WERI-Rb-1 (cell line): Measurements from ENCODE around the gene CCR8.
A peak's percentile ranks its signal among the peaks of the same experiment; 100 is the strongest.

Experiments used
- DNase-seq: peaks from one replicate; pipeline ENCODE4 v3.0.0-alpha.2; 2020
- H3K27ac ChIP-seq: fragments of 250-450 bp; sonication (Bioruptor Pico); 2 replicates; pipeline ENCODE4 v1.5.1; 2020; ENCODE audit warnings: mild to moderate bottlenecking, moderate library complexity
- H3K27me3 ChIP-seq: fragments of 250-450 bp; sonication (Bioruptor Pico); 2 replicates; pipeline ENCODE4 v1.5.1; 2021; ENCODE audit warnings: mild to moderate bottlenecking, low read depth, moderate library complexity; ENCODE audit not compliant: insufficient read depth, severe bottlenecking
- H3K36me3 ChIP-seq: fragments of 250-450 bp; sonication (Bioruptor Pico); 2 replicates; pipeline ENCODE4 v1.5.1; 2020; ENCODE audit warnings: mild to moderate bottlenecking, moderate library complexity
- H3K4me3 ChIP-seq: 2 replicates; pipeline ENCODE4 v1.5.1; 2011; ENCODE audit warnings: low read depth, mild to moderate bottlenecking, control low read depth, low read length
- H3K9me3 ChIP-seq: fragments of 250-450 bp; sonication (Bioruptor Pico); 2 replicates; pipeline ENCODE4 v1.5.1; 2021; ENCODE audit warnings: mild to moderate bottlenecking, moderate library complexity; ENCODE audit not compliant: severe bottlenecking
- CTCF ChIP-seq: IDR thresholded peaks from 2 replicates; pipeline ENCODE4 v1.5.1; 2011; ENCODE audit warnings: low read depth, mild to moderate bottlenecking, control low read depth, inconsistent platforms, low read length

CCR8 gene

GRCh38 chr3:39284457-39284881 is 45.0 kb upstream of the CCR8 start:
- H3K9me3 ChIP-seq = no peaks in the 10 kb centered on the region
- H3K4me3 ChIP-seq = no peak overlapping the region
- no peaks in the 10 kb centered on the region for H3K27me3 ChIP-seq
- no peak for DNase-seq
- H3K27ac ChIP-seq = no peak overlapping the region
- H3K36me3 ChIP-seq = no peaks in the 10 kb centered on the region
- no peak for TF ChIP-seq CTCF

- no peaks in the 10 kb centered on the region for H3K27me3 ChIP-seq
- TF ChIP-seq CTCF = no peak
- H3K27ac ChIP-seq = no peak overlapping the region
- no peak for DNase-seq
- H3K4me3 ChIP-seq = no peak overlapping the region
- no peaks in the 10 kb centered on the region for H3K36me3 ChIP-seq
- H3K9me3 ChIP-seq = no peaks in the 10 kb centered on the region
Observed at GRCh38 chr3:39285332-39285731, 44.2 kb upstream of the CCR8 start.

- H3K27ac ChIP-seq = no peak overlapping the region
- H3K27me3 ChIP-seq = no peaks in the 10 kb centered on the region
- no peaks in the 10 kb centered on the region for H3K36me3 ChIP-seq
- no peaks in the 10 kb centered on the region for H3K9me3 ChIP-seq
- no peak for DNase-seq
- TF ChIP-seq CTCF = no peak
- H3K4me3 ChIP-seq = no peak overlapping the region
Observed at GRCh38 chr3:39286771-39287170, 42.7 kb upstream of the CCR8 start.

- Histone ChIP-seq H3K27me3 (no peaks in the 10 kb centered on the region), H3K27ac (no peak overlapping the region), H3K36me3 (no peaks in the 10 kb centered on the region), H3K9me3 (no peaks in the 10 kb centered on the region), H3K4me3 (no peak overlapping the region)
- no peak for DNase-seq
- TF ChIP-seq CTCF = no peak
Observed at GRCh38 chr3:39287216-39288164, 42.0 kb upstream of the CCR8 start.

- peak; percentile 94 for DNase-seq
- Histone ChIP-seq H3K27me3 (no peaks in the 10 kb centered on the region), H3K27ac (no peak overlapping the region), H3K36me3 (no peaks in the 10 kb centered on the region), H3K4me3 (no peak overlapping the region), H3K9me3 (no peaks in the 10 kb centered on the region)
- TF ChIP-seq CTCF = peak; percentile 95
Observed at GRCh38 chr3:39288300-39288808, 41.2 kb upstream of the CCR8 start.

- H3K27ac ChIP-seq = no peak overlapping the region
- no peaks in the 10 kb centered on the region for H3K27me3 ChIP-seq
- H3K36me3 ChIP-seq = no peaks in the 10 kb centered on the region
- TF ChIP-seq CTCF = no peak
- H3K4me3 ChIP-seq = no peak overlapping the region
- H3K9me3 ChIP-seq = no peaks in the 10 kb centered on the region
- no peak for DNase-seq
Observed at GRCh38 chr3:39289107-39289506, 40.4 kb upstream of the CCR8 start.
